ENCODE results near the gene GTPBP8. TPM values are rescaled to one million over a fixed set of nuclear protein-coding genes. Genes with fewer than 3 reads are reported as not detected.

The GTPBP8 gene
- total RNA-seq, 1 experiment from 2014 or later: 16.4 TPM

DNA sequence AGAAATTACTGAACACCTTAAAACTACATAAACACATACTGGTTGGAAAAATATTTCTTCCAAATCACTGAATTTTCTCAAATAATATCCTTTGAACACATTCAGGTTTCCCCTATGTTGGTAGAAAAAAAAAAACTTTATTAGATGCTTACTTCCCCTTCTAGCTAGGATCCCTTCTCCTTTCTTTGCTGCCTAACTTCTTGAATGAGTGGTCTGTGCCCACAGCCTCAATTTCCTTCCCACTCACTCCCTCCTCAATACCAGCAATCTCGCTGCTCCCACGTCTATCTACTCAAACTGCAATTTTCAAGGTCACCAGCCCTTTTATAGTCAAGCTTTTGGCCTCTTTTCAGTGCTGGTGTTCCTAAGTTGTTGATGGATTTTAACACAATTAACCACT lies 24.2 kb upstream of the GTPBP8 start:
- BruUV-seq (replicated peaks): no TSS peak
- Histone ChIP-seq H3K9me3 (ENCODE audit: control insufficient read depth in 1 of 2, insufficient read depth in 1 of 2, low read depth in 1 of 2, low read length in 2 of 2) (0 out of 4 replicates have a peak, but pooled peaks cover 0 to 3% of the 10 kb centered on the region in 2 experiments), H3K4me3 (replicated peaks in 1 of 2; ENCODE audit: low read depth in 1 of 2, low read length in 2 of 2) (no peak overlapping the region), H3K4me1 (ENCODE audit: control insufficient read depth in 1 of 2, insufficient read depth in 2 of 2, low read length in 2 of 2) (no peaks in the 10 kb centered on the region), H4K20me1 (ENCODE audit: insufficient read depth) (no peaks in the 10 kb centered on the region), H3K27ac (ENCODE audit: low read depth, low read length) (no peak overlapping the region), H3K27me3 (ENCODE audit: insufficient read depth, low read length) (0 out of 2 replicates have a peak, but pooled peaks cover under 1% of the 10 kb centered on the region), H3K36me3 (ENCODE audit: control insufficient read depth in 1 of 2, insufficient read depth in 2 of 2, low read length in 2 of 2) (no peaks in the 10 kb centered on the region), H3K9me2 (ENCODE audit: insufficient read depth) (no peaks in the 10 kb centered on the region), H3K9ac (ENCODE audit: low read length) (no peak overlapping the region), H2AFZ (ENCODE audit: low read depth, low read length, poor library complexity, severe bottlenecking) (no peak overlapping the region), H3K4me2 (ENCODE audit: low read length) (no peak overlapping the region), H3K79me2 (ENCODE audit: insufficient read depth, low read length) (no peaks in the 10 kb centered on the region)
- intact Hi-C loops (cut with micrococcal nuclease): no loop called here
- ChIA-PET POLR2A (interaction anchor here (1.2 kb wide), 1 partner anchor 24 kb away, joined by 3 read pairs; the partner anchor contains the start of gene GTPBP8), CTCF (interaction anchor here (1.1 kb wide), 1 partner anchor 13 kb away, joined by 4 read pairs; no protein-coding TSS in a partner anchor), RAD21 (ENCODE audit: low non-redundant PET in 1 of 2, low total read pairs in 2 of 2, uncharacterized antibody in 2 of 2, unreplicated experiment in 2 of 2) (no interaction called here)
- TF ChIP-seq, protein P1, sequence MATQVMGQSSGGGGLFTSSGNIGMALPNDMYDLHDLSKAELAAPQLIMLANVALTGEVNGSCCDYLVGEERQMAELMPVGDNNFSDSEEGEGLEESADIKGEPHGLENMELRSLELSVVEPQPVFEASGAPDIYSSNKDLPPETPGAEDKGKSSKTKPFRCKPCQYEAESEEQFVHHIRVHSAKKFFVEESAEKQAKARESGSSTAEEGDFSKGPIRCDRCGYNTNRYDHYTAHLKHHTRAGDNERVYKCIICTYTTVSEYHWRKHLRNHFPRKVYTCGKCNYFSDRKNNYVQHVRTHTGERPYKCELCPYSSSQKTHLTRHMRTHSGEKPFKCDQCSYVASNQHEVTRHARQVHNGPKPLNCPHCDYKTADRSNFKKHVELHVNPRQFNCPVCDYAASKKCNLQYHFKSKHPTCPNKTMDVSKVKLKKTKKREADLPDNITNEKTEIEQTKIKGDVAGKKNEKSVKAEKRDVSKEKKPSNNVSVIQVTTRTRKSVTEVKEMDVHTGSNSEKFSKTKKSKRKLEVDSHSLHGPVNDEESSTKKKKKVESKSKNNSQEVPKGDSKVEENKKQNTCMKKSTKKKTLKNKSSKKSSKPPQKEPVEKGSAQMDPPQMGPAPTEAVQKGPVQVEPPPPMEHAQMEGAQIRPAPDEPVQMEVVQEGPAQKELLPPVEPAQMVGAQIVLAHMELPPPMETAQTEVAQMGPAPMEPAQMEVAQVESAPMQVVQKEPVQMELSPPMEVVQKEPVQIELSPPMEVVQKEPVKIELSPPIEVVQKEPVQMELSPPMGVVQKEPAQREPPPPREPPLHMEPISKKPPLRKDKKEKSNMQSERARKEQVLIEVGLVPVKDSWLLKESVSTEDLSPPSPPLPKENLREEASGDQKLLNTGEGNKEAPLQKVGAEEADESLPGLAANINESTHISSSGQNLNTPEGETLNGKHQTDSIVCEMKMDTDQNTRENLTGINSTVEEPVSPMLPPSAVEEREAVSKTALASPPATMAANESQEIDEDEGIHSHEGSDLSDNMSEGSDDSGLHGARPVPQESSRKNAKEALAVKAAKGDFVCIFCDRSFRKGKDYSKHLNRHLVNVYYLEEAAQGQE (IDR thresholded peaks at IDR 0.05; ENCODE audit: low read depth): no peak
- TF ChIP-seq FOSL1 (IDR thresholded peaks at IDR 0.05; ENCODE audit: low read depth) (no peak), POLR2AphosphoS5 (IDR thresholded peaks at IDR 0.05; ENCODE audit: low read depth, low read length) (no peak), ZNF274 (IDR thresholded peaks at IDR 0.05; ENCODE audit: low read depth, low read length) (no peak), ELF1 (IDR thresholded peaks at IDR 0.05; ENCODE audit: borderline replicate concordance, low read depth) (no peak), ZFX (IDR thresholded peaks at IDR 0.05) (no peak), EGR1 (IDR thresholded peaks at IDR 0.05; ENCODE audit: low read depth) (no peak), SIN3A (IDR thresholded peaks at IDR 0.05; ENCODE audit: low read depth) (no peak)
- DNase-seq (ENCODE audit: low read depth, low spot score) (no peak), ATAC-seq (no peak)

All from HCT116 (cell line).